ENCODE data around the gene SYNJ2BP.

- TF ChIP-seq, protein P1, sequence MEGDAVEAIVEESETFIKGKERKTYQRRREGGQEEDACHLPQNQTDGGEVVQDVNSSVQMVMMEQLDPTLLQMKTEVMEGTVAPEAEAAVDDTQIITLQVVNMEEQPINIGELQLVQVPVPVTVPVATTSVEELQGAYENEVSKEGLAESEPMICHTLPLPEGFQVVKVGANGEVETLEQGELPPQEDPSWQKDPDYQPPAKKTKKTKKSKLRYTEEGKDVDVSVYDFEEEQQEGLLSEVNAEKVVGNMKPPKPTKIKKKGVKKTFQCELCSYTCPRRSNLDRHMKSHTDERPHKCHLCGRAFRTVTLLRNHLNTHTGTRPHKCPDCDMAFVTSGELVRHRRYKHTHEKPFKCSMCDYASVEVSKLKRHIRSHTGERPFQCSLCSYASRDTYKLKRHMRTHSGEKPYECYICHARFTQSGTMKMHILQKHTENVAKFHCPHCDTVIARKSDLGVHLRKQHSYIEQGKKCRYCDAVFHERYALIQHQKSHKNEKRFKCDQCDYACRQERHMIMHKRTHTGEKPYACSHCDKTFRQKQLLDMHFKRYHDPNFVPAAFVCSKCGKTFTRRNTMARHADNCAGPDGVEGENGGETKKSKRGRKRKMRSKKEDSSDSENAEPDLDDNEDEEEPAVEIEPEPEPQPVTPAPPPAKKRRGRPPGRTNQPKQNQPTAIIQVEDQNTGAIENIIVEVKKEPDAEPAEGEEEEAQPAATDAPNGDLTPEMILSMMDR (IDR thresholded peaks at IDR 0.05) = no peak
- no peak for TF ChIP-seq EP300 (IDR thresholded peaks at IDR 0.05)
Measured at GRCh38 chr14:70416338-70416724, 559 bp downstream of the SYNJ2BP start.
